Liver (tissue), 9 donors: ENCODE results near the gene SMG6. TPM values are rescaled to one million over a fixed set of nuclear protein-coding genes. Genes with fewer than 3 reads are reported as not detected.

ENCODE experiments used
- DNase-seq: peaks from one replicate; pipeline ENCODE4 v3.0.0-alpha.2; 2017; ENCODE audit warnings: low spot score
- H3K27ac ChIP-seq, 2 donors: one replicate each; pipeline ENCODE4 v1.7.0; 2013; ENCODE audit warnings: inconsistent platforms in 2 of 2, low read length in 2 of 2, control low read depth in 1 of 2, low read depth in 1 of 2, mild to moderate bottlenecking in 1 of 2
- H3K27me3 ChIP-seq, 4 donors: one replicate each; pipeline versions ENCODE4 v1.6.1 to v1.7.0; 2013; ENCODE audit warnings: low read length in 3 of 4, inconsistent platforms in 1 of 4, mild to moderate bottlenecking in 1 of 4, moderate library complexity in 1 of 4; ENCODE audit not compliant: control insufficient read depth in 4 of 4, insufficient read depth in 4 of 4
- H3K36me3 ChIP-seq, 4 donors: one replicate each; pipeline versions ENCODE4 v1.6.1 to v1.7.0; 2013; ENCODE audit warnings: low read length in 3 of 4, mild to moderate bottlenecking in 3 of 4, low read depth in 1 of 4, moderate library complexity in 1 of 4; ENCODE audit not compliant: control insufficient read depth in 4 of 4, insufficient read depth in 3 of 4
- H3K4me1 ChIP-seq, 4 donors: one replicate each; pipeline versions ENCODE4 v1.6.1 to v1.7.0; 2013; ENCODE audit warnings: low read length in 3 of 4, mild to moderate bottlenecking in 3 of 4, moderate library complexity in 1 of 4; ENCODE audit not compliant: control insufficient read depth in 4 of 4, insufficient read depth in 4 of 4
- H3K4me3 ChIP-seq, 3 donors: one replicate each; pipeline versions ENCODE4 v1.6.1 to v1.7.0; 2013; ENCODE audit warnings: low read length in 3 of 3, control low read depth in 1 of 3, low read depth in 1 of 3, mild to moderate bottlenecking in 1 of 3
- H3K9ac ChIP-seq, 2 donors: one replicate each; pipeline ENCODE4 v1.7.0; 2013; ENCODE audit warnings: low read length in 2 of 2, mild to moderate bottlenecking in 2 of 2, moderate library complexity in 2 of 2, control low read depth in 1 of 2, low read depth in 1 of 2
- H3K9me3 ChIP-seq, 4 donors: one replicate each; pipeline versions ENCODE4 v1.6.1 to v1.7.0; 2013; ENCODE audit warnings: low read length in 3 of 4; ENCODE audit not compliant: control insufficient read depth in 4 of 4
- ATF3 ChIP-seq: IDR thresholded peaks from 2 replicates; pipeline ENCODE4 v1.6.1; 2016; ENCODE audit warnings: antibody characterized with exemption
- CTCF ChIP-seq: fragments of 150-350 bp; IDR thresholded peaks from 2 replicates; pipeline ENCODE4 v1.5.1; 2017; ENCODE audit warnings: improper control_type of control experiment, low read depth, low read length; ENCODE audit not compliant: missing input control
- EGR1 ChIP-seq, 2 donors: IDR thresholded peaks; 2 replicates each; pipeline ENCODE4 v1.6.1; 2016 to 2018; ENCODE audit warnings: antibody characterized with exemption in 2 of 2, low read depth in 2 of 2
- FOXA1 ChIP-seq: IDR thresholded peaks from 2 replicates; pipeline ENCODE4 v1.6.1; 2016; ENCODE audit warnings: antibody characterized with exemption
- FOXA2 ChIP-seq: IDR thresholded peaks from 2 replicates; pipeline ENCODE4 v1.6.1; 2016; ENCODE audit warnings: antibody characterized with exemption
- GABPA ChIP-seq, 2 donors: IDR thresholded peaks in 1 of 2; conservative IDR thresholded peaks in 1 of 2; 2 replicates each; pipeline ENCODE4 v1.6.1; 2016; ENCODE audit warnings: antibody characterized with exemption in 2 of 2, mild to moderate bottlenecking in 1 of 2, moderate library complexity in 1 of 2
- HNF4G ChIP-seq: IDR thresholded peaks from 2 replicates; pipeline ENCODE4 v1.6.1; 2016; ENCODE audit warnings: antibody characterized with exemption
- JUND ChIP-seq, 2 donors: IDR thresholded peaks; 2 replicates each; pipeline ENCODE4 v1.6.1; 2016; ENCODE audit warnings: antibody characterized with exemption in 2 of 2
- MAX ChIP-seq: IDR thresholded peaks from 2 replicates; pipeline ENCODE4 v1.6.1; 2016; ENCODE audit warnings: antibody characterized with exemption
- NR2F2 ChIP-seq: IDR thresholded peaks from 2 replicates; pipeline ENCODE4 v1.6.1; 2016; ENCODE audit warnings: antibody characterized with exemption
- RAD21 ChIP-seq, 2 donors: IDR thresholded peaks; 2 replicates each; pipeline ENCODE4 v1.6.1; 2016; ENCODE audit warnings: antibody characterized with exemption in 2 of 2, mild to moderate bottlenecking in 2 of 2
- REST ChIP-seq: IDR thresholded peaks from 2 replicates; pipeline ENCODE4 v1.6.1; 2016; ENCODE audit warnings: antibody characterized with exemption, mild to moderate bottlenecking
- RXRA ChIP-seq, 2 donors: IDR thresholded peaks; 2 replicates each; pipeline ENCODE4 v1.6.1; 2017 to 2018; ENCODE audit warnings: antibody characterized with exemption in 2 of 2, mild to moderate bottlenecking in 1 of 2
- SP1 ChIP-seq: IDR thresholded peaks from 2 replicates; pipeline ENCODE4 v1.6.1; 2018; ENCODE audit warnings: antibody characterized with exemption, mild to moderate bottlenecking
- TAF1 ChIP-seq: conservative IDR thresholded peaks from 2 replicates; pipeline ENCODE4 v1.6.1; 2016; ENCODE audit warnings: antibody characterized with exemption, mild to moderate bottlenecking
- ZBTB33 ChIP-seq: IDR thresholded peaks from 2 replicates; pipeline ENCODE4 v1.6.1; 2016; ENCODE audit warnings: antibody characterized with exemption
- WGBS: extraction: QIAGEN DNeasy Blood & Tissue Kit; methylation state at CpG from one replicate; pipeline ENCODE4 v1.1.7; 2013; 5-methylcytosine and 5-hydroxymethylcytosine counted together
- polyA plus RNA-seq, 2 donors: library from polyadenylated mRNA; stranded (reverse) in 1 of 2; unstranded in 1 of 2; fragments of 200-250 nt in 1 of 2; fragments of >200 nt in 1 of 2; fragmentation: Nextera tagmentation in 1 of 2; extraction: Ambion mirVana in 1 of 2; gene quantifications; one replicate each; pipeline versions ENCODE4 v1.2.1 to v1.2.3, GENCODE V29; 2013 to 2015
- total RNA-seq, 2 donors: library from RNA; depleted of rRNA; stranded (reverse); fragments of >200 nt; gene quantifications; one replicate each; pipeline ENCODE4 v1.2.3, GENCODE V29; 2014
- donor health status: healthy.
- donor health status: healthy.
- donor health status: healthy.
- donor health status: healthy.
- donor health status: healthy.

Gene SMG6
- total and polyA plus RNA-seq, 4 donors = 4.9 to 12.0 (median 8.2) TPM

GRCh38 chr17:2253362-2253761 lies 50.2 kb downstream of the SMG6 start:
- Histone ChIP-seq H3K9me3 (no peaks in the 10 kb centered on the region), H3K4me1 (no peaks in the 10 kb centered on the region), H3K27ac (no peak overlapping the region), H3K9ac (no peak overlapping the region), H3K4me3 (no peak overlapping the region), H3K27me3 (no peaks in the 10 kb centered on the region), H3K36me3 (peaks cover 3 to 6% (median 5%) of the 10 kb centered on the region in 4 donors)
- TF ChIP-seq ZBTB33 (no peak), GABPA (IDR thresholded peaks at IDR 0.05 in 1 of 2, conservative IDR thresholded peaks at IDR 0.05 in 1 of 2) (no peak)
- no peak for DNase-seq
- 91% methylated on average over 10 of the region's 10 CpGs for WGBS

GRCh38 chr17:2251098-2251497 lies 52.5 kb downstream of the SMG6 start:
- H3K27ac ChIP-seq = no peak overlapping the region
- no peaks in the 10 kb centered on the region for H3K4me1 ChIP-seq
- 89% methylated on average over 5 of the region's 5 CpGs for WGBS
- H3K27me3 ChIP-seq = no peaks in the 10 kb centered on the region
- TF ChIP-seq SP1 (no peak), CTCF (no peak), GABPA (IDR thresholded peaks at IDR 0.05 in 1 of 2, conservative IDR thresholded peaks at IDR 0.05 in 1 of 2) (no peak), ATF3 (no peak), TAF1 (no peak), RAD21 (IDR thresholded peaks at IDR 0.05) (no peak), HNF4G (no peak), REST (no peak), RXRA (IDR thresholded peaks at IDR 0.05) (no peak), NR2F2 (no peak), JUND (IDR thresholded peaks at IDR 0.05) (no peak), FOXA2 (no peak), EGR1 (IDR thresholded peaks at IDR 0.05; ENCODE audit: low read depth in 2 of 2) (no peak), ZBTB33 (no peak), FOXA1 (no peak), MAX (no peak)
- H3K36me3 ChIP-seq = peaks cover 3 to 6% (median 4%) of the 10 kb centered on the region in 4 donors
- no peaks in the 10 kb centered on the region for H3K9me3 ChIP-seq
- no peak overlapping the region for H3K4me3 ChIP-seq
- no peak overlapping the region for H3K9ac ChIP-seq
- no peak for DNase-seq
